RWPE1 (cell line): ENCODE results near the gene FLT1.
A peak's percentile ranks its signal among the peaks of the same experiment; 100 is the strongest.

Source experiments
- CTCF ChIA-PET: fragments of 350-600 bp; sonication (Branson Sonifier 250); formaldehyde crosslinking; extraction: SDS; loops from one replicate; lab custom pipeline; 2021; lab: Yijun Ruan, JAX
- POLR2A ChIA-PET: fragments of 400-600 bp; formaldehyde crosslinking; extraction: SDS; loops from one replicate; lab custom pipeline; 2020; ENCODE audit warnings: antibody characterized with exemption; ENCODE audit not compliant: low non-redundant PET; lab: Yijun Ruan, JAX
- DNase-seq: peaks from one replicate; pipeline ENCODE4 v3.0.0; 2012; ENCODE audit warnings: low spot score
- H3K27ac ChIP-seq: fragments of 450-650 bp; 2 replicates; pipeline ENCODE4 v1.5.1; 2017
- TF ChIP-seq, protein P1 (sequence below): fragments of 450-650 bp; conservative IDR thresholded peaks from 2 replicates; pipeline ENCODE4 v1.5.1; 2017; ENCODE audit warnings: low read depth, mild to moderate bottlenecking

The FLT1 gene

DNA sequence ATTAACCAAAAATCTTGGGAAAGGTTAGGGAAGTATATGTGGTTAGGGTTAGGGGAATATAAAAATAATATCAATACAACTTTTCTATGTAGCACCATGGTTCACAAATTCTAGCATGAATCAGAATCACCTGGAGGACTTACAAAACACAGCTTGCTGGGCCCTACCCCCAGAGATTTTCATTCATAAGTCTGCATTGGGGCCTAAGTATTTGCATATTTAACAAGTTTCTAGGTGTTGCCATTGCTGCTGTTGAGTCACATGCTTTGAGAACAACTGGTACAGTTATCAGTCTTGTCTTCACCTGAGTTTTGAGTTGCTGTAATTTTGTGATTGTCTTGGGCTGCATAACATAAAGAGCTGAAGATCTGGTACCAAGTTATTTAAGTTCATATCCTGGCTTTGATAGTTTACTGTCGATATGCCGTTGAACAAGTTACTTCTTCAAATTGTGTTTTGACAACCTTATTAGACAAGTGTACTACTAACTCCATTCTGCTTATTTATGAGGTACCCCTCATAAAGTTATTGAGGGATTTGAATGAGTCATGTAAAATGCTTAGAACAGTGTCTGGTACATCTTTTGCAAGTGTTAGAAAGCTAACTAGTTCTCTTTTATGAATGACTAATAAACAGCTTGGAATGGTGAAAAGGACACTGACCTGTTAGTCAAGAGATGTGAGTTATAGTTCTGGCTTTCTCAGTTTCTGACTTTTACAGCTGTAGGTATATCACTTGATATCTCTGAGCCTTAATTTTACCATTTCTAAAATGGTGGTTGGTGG is 223.7 kb downstream of the FLT1 start:
- H3K27ac ChIP-seq, result no peak overlapping the region
- TF ChIP-seq, protein P1, sequence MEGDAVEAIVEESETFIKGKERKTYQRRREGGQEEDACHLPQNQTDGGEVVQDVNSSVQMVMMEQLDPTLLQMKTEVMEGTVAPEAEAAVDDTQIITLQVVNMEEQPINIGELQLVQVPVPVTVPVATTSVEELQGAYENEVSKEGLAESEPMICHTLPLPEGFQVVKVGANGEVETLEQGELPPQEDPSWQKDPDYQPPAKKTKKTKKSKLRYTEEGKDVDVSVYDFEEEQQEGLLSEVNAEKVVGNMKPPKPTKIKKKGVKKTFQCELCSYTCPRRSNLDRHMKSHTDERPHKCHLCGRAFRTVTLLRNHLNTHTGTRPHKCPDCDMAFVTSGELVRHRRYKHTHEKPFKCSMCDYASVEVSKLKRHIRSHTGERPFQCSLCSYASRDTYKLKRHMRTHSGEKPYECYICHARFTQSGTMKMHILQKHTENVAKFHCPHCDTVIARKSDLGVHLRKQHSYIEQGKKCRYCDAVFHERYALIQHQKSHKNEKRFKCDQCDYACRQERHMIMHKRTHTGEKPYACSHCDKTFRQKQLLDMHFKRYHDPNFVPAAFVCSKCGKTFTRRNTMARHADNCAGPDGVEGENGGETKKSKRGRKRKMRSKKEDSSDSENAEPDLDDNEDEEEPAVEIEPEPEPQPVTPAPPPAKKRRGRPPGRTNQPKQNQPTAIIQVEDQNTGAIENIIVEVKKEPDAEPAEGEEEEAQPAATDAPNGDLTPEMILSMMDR, result no peak
- peak; percentile 8 for DNase-seq
- ChIA-PET CTCF (interaction anchor here (0.5 to 0.6 kb wide), 2 partner anchors 55 to 232 kb away, joined by 3 to 4 read pairs; no protein-coding TSS in a partner anchor), POLR2A (no interaction called here)

DNA sequence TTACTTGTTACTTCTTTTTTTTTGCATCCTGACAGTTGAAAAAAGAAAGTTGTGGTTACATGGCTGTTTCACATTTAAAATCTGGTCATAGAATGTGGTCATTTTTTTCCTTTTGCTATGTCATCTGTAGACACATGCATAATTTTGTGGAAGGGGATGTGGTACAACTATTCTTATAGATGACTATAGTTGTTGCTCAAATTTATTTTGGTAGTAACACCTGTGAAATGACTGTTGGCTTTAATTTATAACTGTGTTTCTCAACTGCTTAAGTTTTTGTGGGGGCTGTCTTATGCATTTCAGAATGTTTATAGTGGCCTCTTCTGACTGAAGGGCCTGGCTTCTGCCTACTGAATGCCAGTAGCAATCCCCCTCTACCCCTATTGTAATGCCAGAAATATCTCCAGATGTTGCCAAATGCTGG is 226.1 kb downstream of the FLT1 start:
- ChIA-PET CTCF (no interaction called here), POLR2A (no interaction called here)
- no peak overlapping the region for H3K27ac ChIP-seq
- no peak for DNase-seq
- TF ChIP-seq, protein P1, result no peak

DNA sequence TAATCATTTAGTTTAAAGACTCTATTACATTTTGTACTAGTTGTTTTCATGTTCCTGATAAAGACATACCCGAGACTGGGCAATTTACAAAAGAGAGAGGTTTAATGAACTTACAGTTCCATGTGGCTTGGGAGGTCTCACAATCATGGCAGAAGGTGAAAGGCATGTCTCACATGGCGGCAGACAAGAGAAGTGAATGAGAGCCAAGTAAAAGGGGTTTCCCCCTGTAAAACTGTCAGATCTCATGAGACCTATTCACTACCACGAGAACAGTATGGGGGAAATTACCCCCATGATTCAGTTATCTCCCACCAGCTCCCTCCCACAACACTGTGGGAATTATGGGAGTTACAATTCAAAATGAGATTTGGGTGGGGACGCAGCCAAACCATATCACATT is 227.4 kb downstream of the FLT1 start:
- H3K27ac ChIP-seq, result no peak overlapping the region
- TF ChIP-seq, protein P1, result no peak
- no peak for DNase-seq
- ChIA-PET CTCF (no interaction called here), POLR2A (no interaction called here)

DNA sequence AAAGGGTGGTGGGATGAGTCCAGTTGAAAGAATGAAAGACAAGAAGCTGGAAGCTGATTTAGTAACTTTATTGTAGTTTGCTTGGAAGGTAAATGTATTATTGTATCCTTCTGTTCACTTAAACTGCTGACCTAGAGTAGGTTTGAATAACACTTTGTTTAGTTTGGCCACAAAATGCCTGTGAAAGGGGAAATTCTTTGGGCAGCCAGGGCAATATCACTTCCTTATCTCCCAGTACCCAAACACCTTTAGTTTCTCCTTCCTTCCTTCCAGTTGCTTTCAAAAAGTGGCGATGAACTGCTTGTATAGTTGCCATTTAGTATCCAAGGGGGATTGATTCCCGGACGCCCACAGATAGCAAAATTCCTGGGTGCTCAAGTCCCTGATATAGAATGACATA is 236.5 kb downstream of the FLT1 start:
- POLR2A ChIA-PET, result no interaction called here
- CTCF ChIA-PET, result interaction anchor here (0.6 kb wide), 1 partner anchor 1385 kb away, joined by 4 read pairs; no protein-coding TSS in a partner anchor
- DNase-seq, result no peak
- TF ChIP-seq, protein P1, result no peak
- H3K27ac ChIP-seq, result no peak overlapping the region

DNA sequence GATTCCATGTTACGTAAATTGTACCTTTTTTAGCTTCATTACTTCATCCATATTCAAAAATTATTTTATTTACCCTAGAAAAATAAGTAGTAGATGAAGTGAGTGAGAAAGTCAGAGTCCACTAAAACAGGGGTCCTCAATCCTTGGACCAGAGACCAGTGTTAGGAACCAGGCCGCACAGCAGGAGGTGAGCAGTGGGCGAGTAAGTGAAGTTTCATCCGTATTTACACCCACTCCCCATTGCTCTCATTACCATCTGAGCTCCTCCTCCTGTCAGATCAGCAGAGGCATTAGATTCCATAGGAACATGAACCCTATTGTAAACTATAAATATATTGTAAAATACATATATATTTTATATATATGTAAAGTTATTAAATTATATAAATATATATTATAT is 237.6 kb downstream of the FLT1 start:
- DNase-seq, result no peak
- ChIA-PET CTCF (interaction anchor here (0.7 kb wide), 1 partner anchor 211 kb away, joined by 3 read pairs; no protein-coding TSS in a partner anchor), POLR2A (no interaction called here)
- H3K27ac ChIP-seq, result no peak overlapping the region
- TF ChIP-seq, protein P1, result no peak

DNA sequence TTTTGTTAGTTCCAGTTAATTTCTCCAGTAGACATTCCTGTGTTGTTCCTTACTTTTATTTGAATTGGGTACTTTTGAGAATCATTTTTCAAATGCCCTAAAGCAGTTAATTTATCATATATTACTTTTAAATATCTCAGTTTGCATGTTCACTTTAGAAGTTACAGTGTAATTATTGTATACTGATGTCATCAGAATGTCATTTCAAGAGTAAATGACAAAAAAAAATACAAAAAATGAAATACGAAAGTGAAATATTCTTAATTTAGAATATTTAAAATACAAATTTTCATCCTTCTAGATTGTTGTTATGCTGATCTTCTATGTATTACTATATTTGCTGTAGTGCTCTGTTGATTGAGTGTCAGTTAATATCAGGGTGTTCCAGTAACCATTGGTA is 242.4 kb downstream of the FLT1 start:
- POLR2A ChIA-PET, result no interaction called here
- TF ChIP-seq, protein P1, result no peak
- H3K27ac ChIP-seq, result no peak overlapping the region

More for the DNA sequence above, 242.4 kb downstream of the FLT1 start:
- CTCF ChIA-PET, result no interaction called here
- DNase-seq, result no peak
